AG04450 (cell line): ENCODE data around the gene TMEM86A. TPM values are rescaled to one million over a fixed set of nuclear protein-coding genes. Genes with fewer than 3 reads are reported as not detected.
"Not testable (repeated sequence)": the region's sequence is repeated elsewhere in the genome, so short reads cannot be mapped to it uniquely, and the experiment has no call there.

Source experiments
- CTCF ChIA-PET: fragments of 300-600, 350-600 bp; formaldehyde crosslinking; extraction: SDS; loops from one replicate; lab custom pipeline; 2022; ENCODE audit warnings: antibody characterized with exemption, inconsistent platforms; lab: Charles Lee
- POLR2A ChIA-PET: fragments of 350-600 bp; formaldehyde crosslinking; extraction: SDS; loops from one replicate; lab custom pipeline; 2021; ENCODE audit warnings: antibody characterized with exemption, inconsistent platforms; lab: Yijun Ruan, JAX
- DNase-seq: peaks from one replicate; pipeline ENCODE4 v3.0.0-alpha.2; 2011; ENCODE audit warnings: low read depth, low spot score
- H3K27ac ChIP-seq: one replicate; pipeline ENCODE4 v1.5.1; 2012; ENCODE audit warnings: low read depth, low read length, control low read depth
- H3K27me3 ChIP-seq: one replicate; pipeline ENCODE4 v1.6.0; 2012; ENCODE audit warnings: low read length; ENCODE audit not compliant: control insufficient read depth, insufficient read depth
- H3K4me3 ChIP-seq: 2 replicates; pipeline ENCODE4 v1.5.1; 2011; ENCODE audit warnings: mild to moderate bottlenecking, low read depth, low read length, control low read depth
- H3K9me3 ChIP-seq: 2 replicates; pipeline ENCODE4 v1.5.1; 2012; ENCODE audit warnings: low read length; ENCODE audit not compliant: control insufficient read depth, insufficient read depth
- CTCF ChIP-seq: IDR thresholded peaks from 2 replicates; pipeline ENCODE4 v1.5.1; 2011; ENCODE audit warnings: low read depth, low read length, control low read depth, inconsistent platforms
- polyA plus RNA-seq: library from polyadenylated mRNA; depleted of rRNA; stranded (reverse); fragments of >200 nt; gene quantifications from 2 replicates; pipeline ENCODE4 v1.2.3, GENCODE V29; 2011

The TMEM86A gene
- polyA plus RNA-seq, 1 experiment = 0.36 TPM

GRCh38 chr11:18676803-18677202 is 21.8 kb upstream of the TMEM86A start:
- Histone ChIP-seq H3K4me3 (no peak overlapping the region), H3K27ac (no peak overlapping the region), H3K9me3 (no peaks in the 10 kb centered on the region), H3K27me3 (no peaks in the 10 kb centered on the region)
- CTCF ChIA-PET = interaction anchor here (0.5 kb wide), 1 partner anchor 474 kb away, joined by 4 read pairs; no protein-coding TSS in a partner anchor
- DNase-seq = no peak
- TF ChIP-seq CTCF = no peak
- POLR2A ChIA-PET = no interaction called here

DNA sequence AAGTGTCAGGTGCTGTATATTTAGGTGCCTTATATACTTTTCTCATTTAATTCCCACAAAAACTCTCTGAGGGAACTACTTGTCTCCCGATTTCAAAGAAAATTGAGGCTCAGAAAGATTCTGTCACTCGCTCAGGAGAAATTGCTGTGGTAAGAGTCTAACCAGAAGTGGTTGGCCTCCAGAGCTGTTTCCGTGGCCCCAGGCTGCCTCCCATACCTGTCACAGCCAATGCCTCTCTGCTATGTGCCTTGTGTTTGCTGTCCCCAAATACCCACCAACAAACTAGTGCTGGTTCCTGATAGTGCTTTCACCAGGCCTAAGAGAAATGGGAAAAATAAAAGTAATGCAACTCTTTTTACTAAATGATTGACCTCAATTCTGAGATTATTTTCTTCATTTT is 21.0 kb upstream of the TMEM86A start:
- H3K9me3 ChIP-seq = no peaks in the 10 kb centered on the region
- TF ChIP-seq CTCF = no peak
- no peak overlapping the region for H3K4me3 ChIP-seq
- ChIA-PET CTCF (no interaction called here), POLR2A (no interaction called here)
- DNase-seq = no peak
- H3K27ac ChIP-seq = no peak overlapping the region
- no peaks in the 10 kb centered on the region for H3K27me3 ChIP-seq

GRCh38 chr11:18681949-18682348 is 16.6 kb upstream of the TMEM86A start:
- H3K27ac ChIP-seq, CTCF ChIA-PET, DNase-seq, H3K9me3 ChIP-seq, H3K27me3 ChIP-seq, H3K4me3 ChIP-seq, POLR2A ChIA-PET: not testable (repeated sequence)

DNA sequence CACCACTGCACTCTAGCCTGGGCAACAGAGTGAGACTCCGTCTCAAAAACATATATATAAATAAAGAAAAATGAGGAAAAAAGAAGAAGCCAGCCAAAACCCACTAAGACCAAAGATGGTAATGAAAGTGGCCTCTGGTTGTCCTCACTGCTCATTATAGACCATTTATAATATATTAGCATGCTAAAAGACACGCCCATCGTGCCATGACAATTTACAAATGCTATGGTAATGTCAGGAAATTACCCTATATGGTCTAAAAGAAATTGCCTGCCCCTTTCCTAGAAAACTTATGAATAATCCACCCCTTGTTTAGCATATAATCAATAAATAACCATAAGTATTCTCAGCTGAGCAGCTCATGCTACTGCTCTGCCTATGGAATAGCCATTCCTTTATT is 16.1 kb upstream of the TMEM86A start:
- no peak for TF ChIP-seq CTCF
- POLR2A ChIA-PET = no interaction called here

DNA sequence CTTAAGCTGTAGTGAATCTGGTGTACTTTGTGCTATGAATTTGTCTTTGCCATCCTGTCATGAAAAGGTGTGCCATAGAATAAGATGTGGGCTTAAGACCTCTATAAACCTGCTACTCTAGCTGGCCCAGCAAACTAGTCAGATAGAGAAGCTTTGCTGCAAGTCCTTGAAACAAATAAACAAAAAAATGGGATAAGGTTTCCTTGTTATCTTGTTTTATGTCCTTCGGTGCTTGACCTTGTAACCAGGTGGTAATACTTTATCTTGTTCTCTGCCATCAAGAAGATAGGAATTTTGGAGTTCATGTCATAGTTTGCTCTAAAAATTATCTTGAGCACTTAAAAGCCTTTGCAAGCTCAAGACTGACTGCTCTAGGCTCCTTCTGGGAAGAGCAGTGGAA is 14.3 kb upstream of the TMEM86A start:
- Histone ChIP-seq H3K27me3 (peaks cover 5% of the 10 kb centered on the region), H3K4me3 (no peak overlapping the region), H3K9me3 (no peaks in the 10 kb centered on the region), H3K27ac (no peak overlapping the region)
- DNase-seq = no peak
- no peak for TF ChIP-seq CTCF
- ChIA-PET POLR2A (no interaction called here), CTCF (interaction anchor here (1.5 kb wide), 1 partner anchor 38 kb away, joined by 5 read pairs; no protein-coding TSS in a partner anchor)

More for the DNA sequence above, 16.1 kb upstream of the TMEM86A start:
- no peak overlapping the region for H3K4me3 ChIP-seq
- H3K27ac ChIP-seq = no peak overlapping the region
- no peak for DNase-seq
- H3K27me3 ChIP-seq = peaks cover 5% of the 10 kb centered on the region
- CTCF ChIA-PET = no interaction called here
- no peaks in the 10 kb centered on the region for H3K9me3 ChIP-seq

DNA sequence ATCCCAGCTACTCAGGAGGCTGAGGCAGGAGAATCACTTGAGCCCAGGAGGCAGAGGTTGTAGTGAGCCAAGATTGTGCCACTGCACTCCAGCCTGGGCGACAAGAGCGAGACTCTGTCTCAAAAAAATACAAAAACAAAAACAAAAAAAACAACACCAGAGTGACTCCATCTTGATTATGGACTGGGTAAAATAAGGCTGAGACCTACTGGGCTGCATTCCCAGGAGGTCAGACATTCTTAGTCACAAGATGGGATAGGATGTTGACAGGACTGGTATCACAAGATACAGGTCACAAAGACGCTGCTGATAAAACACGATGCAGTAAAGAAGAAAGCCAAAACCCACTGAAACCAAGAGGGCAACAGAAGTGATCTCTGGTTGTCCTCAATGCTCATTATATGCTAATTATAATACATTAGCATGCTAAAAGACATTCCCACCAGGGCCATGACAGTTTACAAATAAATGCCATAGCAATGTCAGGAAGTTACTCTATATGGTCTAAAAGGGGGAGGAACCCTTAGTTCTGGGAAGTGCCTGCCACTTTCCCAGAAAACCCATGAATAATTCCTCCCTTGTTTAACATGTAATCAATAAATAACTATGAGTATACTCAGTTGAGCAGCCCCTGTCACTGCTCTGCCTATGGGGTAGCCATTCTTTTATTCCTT is 7.0 kb upstream of the TMEM86A start:
- DNase-seq, H3K4me3 ChIP-seq, H3K27me3 ChIP-seq, POLR2A ChIA-PET, H3K27ac ChIP-seq, H3K9me3 ChIP-seq: not testable (repeated sequence)
- CTCF ChIA-PET = interaction anchor here (0.8 kb wide), 1 partner anchor 31 kb away, joined by 3 read pairs; no protein-coding TSS in a partner anchor
